Measurements from ENCODE around the gene INPP4B. TPM values are rescaled to one million over a fixed set of nuclear protein-coding genes. Genes with fewer than 3 reads are reported as not detected.
"Not testable (repeated sequence)": the region's sequence is repeated elsewhere in the genome, so short reads cannot be mapped to it uniquely, and the experiment has no call there.

The INPP4B gene
- total RNA-seq, 1 experiment from 2014 or later: 3.4 TPM

DNA sequence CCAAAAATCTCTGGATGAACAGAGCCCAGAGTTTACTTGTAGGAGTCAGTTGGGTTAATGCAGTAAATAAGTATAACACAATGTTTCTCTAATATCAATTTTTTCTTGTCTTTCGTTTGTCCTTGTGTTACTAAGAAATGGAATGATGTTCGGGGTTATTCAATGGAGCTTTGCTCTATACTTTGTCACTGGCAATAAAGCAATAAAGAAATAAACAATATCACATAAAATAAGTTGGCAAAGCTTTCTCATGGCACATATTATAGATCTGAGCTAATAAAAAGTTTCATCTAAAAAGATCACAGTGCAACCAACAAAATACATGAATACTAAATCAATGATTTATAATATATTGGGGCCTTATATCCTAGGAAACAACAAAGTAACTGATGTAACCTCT, 32.7 kb downstream of the INPP4B start:
- Histone ChIP-seq H3K9me3 (replicated peaks) (no peaks in the 10 kb centered on the region), H3K27me3 (replicated peaks) (no peaks in the 10 kb centered on the region), H3K4me3 (no peak overlapping the region), H3K4me1 (replicated peaks) (peaks cover 20% of the 10 kb centered on the region), H3K36me3 (no peaks in the 10 kb centered on the region), H3K27ac (no peak overlapping the region)
- DNase-seq (ENCODE audit: low read depth in 1 of 2, low spot score in 2 of 2): no peak

DNA sequence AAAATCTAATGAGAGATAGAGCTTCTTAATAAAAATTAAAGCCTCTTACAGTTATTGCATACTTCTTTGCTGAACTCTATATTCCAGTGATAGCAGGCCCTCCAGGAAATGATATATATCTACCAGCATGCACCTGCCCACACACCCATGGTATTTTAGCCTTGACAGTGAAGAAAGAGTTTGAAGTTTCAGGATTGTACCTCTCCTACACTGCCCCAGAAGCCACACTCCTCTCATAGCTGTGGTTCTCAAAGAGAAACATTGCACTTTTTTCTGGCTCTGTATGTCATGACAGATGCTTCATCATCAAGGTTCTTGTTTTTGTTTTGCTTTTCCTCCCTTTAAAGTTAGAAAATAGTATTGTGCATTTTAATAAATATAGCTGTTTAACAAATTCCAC, 34.0 kb downstream of the INPP4B start:
- no peaks in the 10 kb centered on the region for H3K27me3 ChIP-seq (replicated peaks)
- H3K4me1 ChIP-seq (replicated peaks): peaks cover 10% of the 10 kb centered on the region
- no peak overlapping the region for H3K27ac ChIP-seq
- no peak for DNase-seq (ENCODE audit: low read depth in 1 of 2, low spot score in 2 of 2)
- no peaks in the 10 kb centered on the region for H3K9me3 ChIP-seq (replicated peaks)
- no peak overlapping the region for H3K4me3 ChIP-seq
- H3K36me3 ChIP-seq: no peaks in the 10 kb centered on the region

GRCh38 chr4:142811034-142811433, 35.1 kb downstream of the INPP4B start:
- Histone ChIP-seq H3K4me1 (replicated peaks) (peaks cover 4% of the 10 kb centered on the region), H3K9me3 (replicated peaks) (no peaks in the 10 kb centered on the region), H3K36me3 (no peaks in the 10 kb centered on the region), H3K4me3 (no peak overlapping the region), H3K27me3 (replicated peaks) (no peaks in the 10 kb centered on the region), H3K27ac (no peak overlapping the region)
- DNase-seq (ENCODE audit: low read depth in 1 of 2, low spot score in 2 of 2): no peak

- H3K4me1 ChIP-seq (replicated peaks): no peaks in the 10 kb centered on the region
- DNase-seq (ENCODE audit: low read depth in 1 of 2, low spot score in 2 of 2): no peak
- H3K4me3 ChIP-seq: no peak overlapping the region
- no peaks in the 10 kb centered on the region for H3K36me3 ChIP-seq
- H3K27me3 ChIP-seq (replicated peaks): no peaks in the 10 kb centered on the region
- no peaks in the 10 kb centered on the region for H3K9me3 ChIP-seq (replicated peaks)
- no peak overlapping the region for H3K27ac ChIP-seq
These were observed 36.5 kb downstream of the INPP4B start for GRCh38 chr4:142809559-142809958.

GRCh38 chr4:142803879-142804278, 42.2 kb downstream of the INPP4B start:
- not testable (repeated sequence) for H3K4me3 ChIP-seq; H3K36me3 ChIP-seq; H3K9me3 ChIP-seq (replicated peaks); H3K27ac ChIP-seq; DNase-seq (ENCODE audit: low read depth in 1 of 2, low spot score in 2 of 2); H3K27me3 ChIP-seq (replicated peaks); H3K4me1 ChIP-seq (replicated peaks)

GRCh38 chr4:142801966-142802365, 44.1 kb downstream of the INPP4B start:
- Histone ChIP-seq H3K4me1 (replicated peaks) (no peaks in the 10 kb centered on the region), H3K36me3 (no peaks in the 10 kb centered on the region), H3K4me3 (no peak overlapping the region), H3K27ac (no peak overlapping the region), H3K27me3 (replicated peaks) (0 out of 2 replicates have a peak, but pooled peaks cover 6% of the 10 kb centered on the region), H3K9me3 (replicated peaks) (no peaks in the 10 kb centered on the region)
- no peak for DNase-seq (ENCODE audit: low read depth in 1 of 2, low spot score in 2 of 2)

- no peak for DNase-seq (ENCODE audit: low read depth in 1 of 2, low spot score in 2 of 2)
- Histone ChIP-seq H3K36me3 (no peaks in the 10 kb centered on the region), H3K27ac (no peak overlapping the region), H3K27me3 (replicated peaks) (no peaks in the 10 kb centered on the region), H3K4me1 (replicated peaks) (no peaks in the 10 kb centered on the region), H3K4me3 (no peak overlapping the region), H3K9me3 (replicated peaks) (no peaks in the 10 kb centered on the region)
These were observed 65.0 kb downstream of the INPP4B start for GRCh38 chr4:142781114-142781513.

DNA sequence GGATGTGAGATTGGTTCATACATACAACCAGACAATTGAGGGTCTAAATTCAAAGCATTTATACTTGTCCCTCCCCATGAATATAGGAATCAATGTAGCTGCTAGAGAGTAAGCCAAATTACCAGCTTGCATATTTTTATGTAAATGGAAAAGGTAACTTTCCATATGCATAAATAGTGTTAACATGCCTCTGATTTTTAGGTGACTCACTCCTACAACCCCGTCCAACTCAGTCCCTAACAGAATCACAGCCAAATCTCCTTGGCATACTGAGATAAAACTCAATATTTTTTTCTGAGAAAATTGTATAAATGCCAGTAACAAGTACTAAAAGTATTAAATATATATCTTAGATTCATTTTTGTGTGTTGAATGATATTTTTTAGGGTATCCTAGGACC, 67.2 kb downstream of the INPP4B start:
- no peaks in the 10 kb centered on the region for H3K4me1 ChIP-seq (replicated peaks)
- H3K4me3 ChIP-seq: no peak overlapping the region
- no peak for DNase-seq (ENCODE audit: low read depth in 1 of 2, low spot score in 2 of 2)

GRCh38 chr4:142778430-142778829, 67.7 kb downstream of the INPP4B start:
- Histone ChIP-seq H3K4me3 (no peak overlapping the region), H3K4me1 (replicated peaks) (no peaks in the 10 kb centered on the region), H3K27me3 (replicated peaks) (no peaks in the 10 kb centered on the region), H3K36me3 (no peaks in the 10 kb centered on the region), H3K9me3 (replicated peaks) (no peaks in the 10 kb centered on the region), H3K27ac (no peak overlapping the region)
- DNase-seq (ENCODE audit: low read depth in 1 of 2, low spot score in 2 of 2): no peak

More for the DNA sequence above, 67.2 kb downstream of the INPP4B start:
- Histone ChIP-seq H3K27me3 (replicated peaks) (no peaks in the 10 kb centered on the region), H3K27ac (no peak overlapping the region), H3K36me3 (no peaks in the 10 kb centered on the region), H3K9me3 (replicated peaks) (no peaks in the 10 kb centered on the region)

GRCh38 chr4:142777045-142777743, 68.9 kb downstream of the INPP4B start:
- H3K9me3 ChIP-seq (replicated peaks): no peaks in the 10 kb centered on the region
- H3K27ac ChIP-seq: no peak overlapping the region
- no peaks in the 10 kb centered on the region for H3K4me1 ChIP-seq (replicated peaks)
- H3K27me3 ChIP-seq (replicated peaks): no peaks in the 10 kb centered on the region
- no peak overlapping the region for H3K4me3 ChIP-seq
- no peaks in the 10 kb centered on the region for H3K36me3 ChIP-seq
- no peak for DNase-seq (ENCODE audit: low read depth in 1 of 2, low spot score in 2 of 2)

GRCh38 chr4:142776026-142776425, 70.1 kb downstream of the INPP4B start:
- Histone ChIP-seq H3K4me1 (replicated peaks) (no peaks in the 10 kb centered on the region), H3K27me3 (replicated peaks) (no peaks in the 10 kb centered on the region), H3K4me3 (no peak overlapping the region), H3K9me3 (replicated peaks) (no peaks in the 10 kb centered on the region), H3K27ac (no peak overlapping the region), H3K36me3 (no peaks in the 10 kb centered on the region)
- no peak for DNase-seq (ENCODE audit: low read depth in 1 of 2, low spot score in 2 of 2)

DNA sequence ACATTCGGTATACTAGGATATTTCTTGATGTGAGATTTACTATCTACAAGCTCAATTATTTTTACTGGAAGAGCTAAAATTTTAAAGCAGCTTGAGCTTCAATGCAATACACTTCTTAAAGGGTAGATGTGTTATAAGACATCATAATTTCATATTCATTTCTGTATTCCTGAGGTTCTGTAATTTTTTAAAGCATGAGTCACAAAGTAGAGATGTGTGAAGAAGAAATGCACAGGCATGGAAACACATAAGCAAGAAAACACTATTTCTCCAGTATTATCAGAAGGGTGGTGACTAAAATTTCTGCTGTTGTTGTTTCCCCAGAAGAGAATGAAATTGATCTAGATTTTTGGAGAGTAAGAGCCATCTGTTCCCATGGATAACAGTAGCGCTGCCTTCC, 72.6 kb downstream of the INPP4B start:
- no peak overlapping the region for H3K27ac ChIP-seq
- no peak for DNase-seq (ENCODE audit: low read depth in 1 of 2, low spot score in 2 of 2)
- no peaks in the 10 kb centered on the region for H3K4me1 ChIP-seq (replicated peaks)
- no peaks in the 10 kb centered on the region for H3K27me3 ChIP-seq (replicated peaks)
- no peaks in the 10 kb centered on the region for H3K9me3 ChIP-seq (replicated peaks)
- no peaks in the 10 kb centered on the region for H3K36me3 ChIP-seq
- H3K4me3 ChIP-seq: no peak overlapping the region

- Histone ChIP-seq H3K4me1 (replicated peaks) (no peaks in the 10 kb centered on the region), H3K27me3 (replicated peaks) (no peaks in the 10 kb centered on the region), H3K4me3 (no peak overlapping the region), H3K36me3 (no peaks in the 10 kb centered on the region), H3K9me3 (replicated peaks) (no peaks in the 10 kb centered on the region), H3K27ac (no peak overlapping the region)
- no peak for DNase-seq (ENCODE audit: low read depth in 1 of 2, low spot score in 2 of 2)
These were observed 83.8 kb downstream of the INPP4B start for GRCh38 chr4:142762280-142762679.

GRCh38 chr4:142752202-142752786, 93.8 kb downstream of the INPP4B start:
- no peak for DNase-seq (ENCODE audit: low read depth in 1 of 2, low spot score in 2 of 2)
- Histone ChIP-seq H3K4me3 (no peak overlapping the region), H3K27me3 (replicated peaks) (no peaks in the 10 kb centered on the region), H3K9me3 (replicated peaks) (no peaks in the 10 kb centered on the region), H3K27ac (no peak overlapping the region), H3K4me1 (replicated peaks) (no peaks in the 10 kb centered on the region), H3K36me3 (no peaks in the 10 kb centered on the region)

All from SJSA1 (cell line).